OCI-LY1 (cell line): ENCODE data around the gene RPS3.
"Not testable (repeated sequence)": the region's sequence is repeated elsewhere in the genome, so short reads cannot be mapped to it uniquely, and the experiment has no call there.

Source experiments
- H2AFZ ChIP-seq: fragments of 200-600 bp; sonication (generic), shearing (Covaris generic); 2 replicates; pipeline ENCODE4 v1.6.0; 2014; ENCODE audit warnings: antibody characterized with exemption, mild to moderate bottlenecking, low read length
- H3F3A ChIP-seq: fragments of 200-600 bp; sonication (generic), shearing (Covaris generic); 2 replicates; pipeline ENCODE4 v1.6.0; 2014; ENCODE audit warnings: mild to moderate bottlenecking, antibody characterized with exemption, low read length, moderate library complexity; ENCODE audit not compliant: insufficient read depth
- H3K27ac ChIP-seq: fragments of 200-600 bp; sonication (generic); 2 replicates; pipeline ENCODE4 v1.5.1; 2014; ENCODE audit warnings: low read length, mixed run types, mild to moderate bottlenecking, low read depth; ENCODE audit not compliant: poor library complexity, severe bottlenecking
- H3K27me3 ChIP-seq: fragments of 200-600 bp; sonication (generic); 2 replicates; pipeline ENCODE4 v1.6.0; 2014; ENCODE audit warnings: antibody characterized with exemption, mild to moderate bottlenecking, low read length, moderate library complexity; ENCODE audit not compliant: insufficient read depth
- H3K36me3 ChIP-seq: fragments of 200-600 bp; sonication (generic); 2 replicates; pipeline ENCODE4 v1.6.1; 2014; ENCODE audit warnings: mild to moderate bottlenecking, antibody characterized with exemption, low read length, moderate library complexity, mixed read lengths; ENCODE audit not compliant: insufficient read depth
- H3K4me1 ChIP-seq: fragments of 200-600 bp; sonication (generic); 2 replicates; pipeline ENCODE4 v1.5.1; 2014; ENCODE audit warnings: mild to moderate bottlenecking, low read length, moderate library complexity; ENCODE audit not compliant: insufficient read depth, severe bottlenecking
- H3K4me2 ChIP-seq: fragments of 200-600 bp; sonication (generic), shearing (Covaris generic); 2 replicates; pipeline ENCODE4 v1.6.1; 2014; ENCODE audit warnings: low read length
- H3K4me3 ChIP-seq: fragments of 200-600 bp; sonication (generic); 2 replicates; pipeline ENCODE4 v1.5.1; 2014; ENCODE audit warnings: low read length, low read depth, mild to moderate bottlenecking, mixed read lengths; ENCODE audit not compliant: poor library complexity, severe bottlenecking
- H3K79me2 ChIP-seq: fragments of 200-600 bp; shearing (Covaris generic); 2 replicates; pipeline ENCODE4 v1.6.1; 2016; ENCODE audit warnings: mixed run types, low read length, mixed read lengths; ENCODE audit not compliant: insufficient read depth
- H3K9ac ChIP-seq: fragments of 200-600 bp; sonication (generic), shearing (Covaris generic); 2 replicates; pipeline ENCODE4 v1.6.1; 2014; ENCODE audit warnings: mild to moderate bottlenecking, low read length, mixed read lengths
- H3K9me2 ChIP-seq: fragments of 200-600 bp; sonication (generic), shearing (Covaris generic); 2 replicates; pipeline ENCODE4 v1.6.1; 2014; ENCODE audit warnings: low read depth, mild to moderate bottlenecking, low read length, mixed read lengths
- H3K9me3 ChIP-seq: fragments of 200-600 bp; shearing (Covaris generic); 2 replicates; pipeline ENCODE4 v1.6.1; 2014; ENCODE audit warnings: low read length, mixed read lengths
- H4K20me1 ChIP-seq: fragments of 200-600 bp; sonication (generic), shearing (Covaris generic); 2 replicates; pipeline ENCODE4 v1.6.0; 2016; ENCODE audit warnings: mild to moderate bottlenecking, low read length; ENCODE audit not compliant: insufficient read depth
- CTCF ChIP-seq: fragments of 200-600 bp; sonication (generic), shearing (Covaris generic); IDR thresholded peaks from 2 replicates; pipeline ENCODE4 v1.5.1; 2017; ENCODE audit warnings: mild to moderate bottlenecking, antibody characterized with exemption, low read length, moderate library complexity, mixed read lengths
- EZH2 ChIP-seq: fragments of 200-600 bp; sonication (generic), shearing (Covaris generic); IDR thresholded peaks from 2 replicates; pipeline ENCODE4 v1.8.0; 2017; ENCODE audit warnings: borderline replicate concordance, mixed run types, mild to moderate bottlenecking, antibody characterized with exemption, low read length, moderate library complexity, mixed read lengths

RPS3 gene

GRCh38 chr11:75365711-75366181 is 33.6 kb upstream of the RPS3 start:
- Histone ChIP-seq H3F3A (no peaks in the 10 kb centered on the region), H3K4me3 (no peak overlapping the region), H2AFZ (no peak overlapping the region), H3K36me3 (no peaks in the 10 kb centered on the region), H3K9me3 (no peaks in the 10 kb centered on the region), H3K9ac (no peak overlapping the region), H3K4me2 (no peak overlapping the region), H3K4me1 (no peaks in the 10 kb centered on the region), H3K79me2 (no peaks in the 10 kb centered on the region), H3K27ac (no peak overlapping the region), H4K20me1 (no peaks in the 10 kb centered on the region), H3K9me2 (no peaks in the 10 kb centered on the region), H3K27me3 (peaks cover 3% of the 10 kb centered on the region; the same call in 1 of the 2 replicates)
- TF ChIP-seq CTCF, result no peak
- TF ChIP-seq EZH2, result no peak

- H3K27ac ChIP-seq, H3F3A ChIP-seq: not testable (repeated sequence)
These were observed 32.5 kb upstream of the RPS3 start for GRCh38 chr11:75366826-75367225.

GRCh38 chr11:75369560-75370255 is 29.6 kb upstream of the RPS3 start:
- no peak overlapping the region for H3K27ac ChIP-seq
- no peaks in the 10 kb centered on the region for H3K9me3 ChIP-seq
- no peak overlapping the region for H3K9ac ChIP-seq
- H3K4me3 ChIP-seq, result no peak overlapping the region
- H3K9me2 ChIP-seq, result no peaks in the 10 kb centered on the region
- no peaks in the 10 kb centered on the region for H4K20me1 ChIP-seq
- TF ChIP-seq CTCF, result no peak
- TF ChIP-seq EZH2, result no peak
- H3K4me1 ChIP-seq, result no peaks in the 10 kb centered on the region
- no peak overlapping the region for H2AFZ ChIP-seq
- H3K27me3 ChIP-seq, result peaks cover 5% of the 10 kb centered on the region
- H3K79me2 ChIP-seq, result no peaks in the 10 kb centered on the region
- no peak overlapping the region for H3K4me2 ChIP-seq
- no peaks in the 10 kb centered on the region for H3F3A ChIP-seq
- no peaks in the 10 kb centered on the region for H3K36me3 ChIP-seq

More at GRCh38 chr11:75366826-75367225, 32.5 kb upstream of the RPS3 start:
- H3K9ac ChIP-seq, H3K4me1 ChIP-seq, H3K4me2 ChIP-seq, H3K9me2 ChIP-seq, H3K79me2 ChIP-seq, H4K20me1 ChIP-seq, H3K9me3 ChIP-seq, H3K4me3 ChIP-seq, H3K36me3 ChIP-seq, H2AFZ ChIP-seq, H3K27me3 ChIP-seq: not testable (repeated sequence)
